ENCODE results near the gene BCL2L13. TPM values are rescaled to one million over a fixed set of nuclear protein-coding genes. Genes with fewer than 3 reads are reported as not detected.

The BCL2L13 gene
- total RNA-seq, 1 experiment from 2014 or later, result 63.8 TPM

GRCh38 chr22:17729561-17729960, 91.0 kb downstream of the BCL2L13 start:
- no peak overlapping the region for H3K4me3 ChIP-seq
- no peaks in the 10 kb centered on the region for H3K27me3 ChIP-seq
- H3K36me3 ChIP-seq, result peaks cover 70% of the 10 kb centered on the region
- H3K9me3 ChIP-seq, result no peaks in the 10 kb centered on the region
- DNase-seq, result no peak

- H3K9me3 ChIP-seq, result no peaks in the 10 kb centered on the region
- H3K36me3 ChIP-seq, result peaks cover 76% of the 10 kb centered on the region
- no peak overlapping the region for H3K4me3 ChIP-seq
- DNase-seq, result no peak
- no peaks in the 10 kb centered on the region for H3K27me3 ChIP-seq
Measured at GRCh38 chr22:17732251-17732854, 93.8 kb downstream of the BCL2L13 start.

- peak; percentile 15 for DNase-seq
Measured at GRCh38 chr22:17733466-17733865, 94.9 kb downstream of the BCL2L13 start.

GRCh38 chr22:17734187-17734586, 95.6 kb downstream of the BCL2L13 start:
- Histone ChIP-seq H3K4me3 (no peak overlapping the region), H3K9me3 (no peaks in the 10 kb centered on the region), H3K27me3 (no peaks in the 10 kb centered on the region), H3K36me3 (peaks cover 63% of the 10 kb centered on the region)
- no peak for DNase-seq

More at GRCh38 chr22:17733466-17733865, 94.9 kb downstream of the BCL2L13 start:
- Histone ChIP-seq H3K27me3 (no peaks in the 10 kb centered on the region), H3K9me3 (no peaks in the 10 kb centered on the region), H3K4me3 (no peak overlapping the region), H3K36me3 (peaks cover 65% of the 10 kb centered on the region)

GRCh38 chr22:17738386-17739128, 100.0 kb downstream of the BCL2L13 start:
- Histone ChIP-seq H3K9me3 (no peaks in the 10 kb centered on the region), H3K36me3 (peaks cover 31% of the 10 kb centered on the region), H3K27me3 (no peaks in the 10 kb centered on the region), H3K4me3 (no peak overlapping the region)
- DNase-seq, result no peak

- Histone ChIP-seq H3K27me3 (no peaks in the 10 kb centered on the region), H3K9me3 (no peaks in the 10 kb centered on the region), H3K36me3 (peaks cover 23% of the 10 kb centered on the region), H3K4me3 (no peak overlapping the region)
- DNase-seq, result no peak
Measured at GRCh38 chr22:17739196-17739975, 100.8 kb downstream of the BCL2L13 start.

- H3K9me3 ChIP-seq, result no peaks in the 10 kb centered on the region
- H3K27me3 ChIP-seq, result no peaks in the 10 kb centered on the region
- H3K36me3 ChIP-seq, result peaks cover 10% of the 10 kb centered on the region
- no peak overlapping the region for H3K4me3 ChIP-seq
- no peak for DNase-seq
Measured at GRCh38 chr22:17741866-17742526, 103.4 kb downstream of the BCL2L13 start.

- no peaks in the 10 kb centered on the region for H3K9me3 ChIP-seq
- peak; percentile 42 for DNase-seq
- no peak overlapping the region for H3K4me3 ChIP-seq
- no peaks in the 10 kb centered on the region for H3K27me3 ChIP-seq
- peaks cover 7% of the 10 kb centered on the region for H3K36me3 ChIP-seq
Measured at GRCh38 chr22:17742527-17742902, 104.0 kb downstream of the BCL2L13 start.

- Histone ChIP-seq H3K36me3 (peaks cover 7% of the 10 kb centered on the region), H3K9me3 (no peaks in the 10 kb centered on the region), H3K27me3 (no peaks in the 10 kb centered on the region), H3K4me3 (no peak overlapping the region)
- no peak for DNase-seq
Measured at GRCh38 chr22:17743661-17744411, 105.3 kb downstream of the BCL2L13 start.

- DNase-seq, result no peak
- H3K9me3 ChIP-seq, result no peaks in the 10 kb centered on the region
- H3K36me3 ChIP-seq, result peaks cover 7% of the 10 kb centered on the region
- no peak overlapping the region for H3K4me3 ChIP-seq
- no peaks in the 10 kb centered on the region for H3K27me3 ChIP-seq
Measured at GRCh38 chr22:17744430-17744829, 105.9 kb downstream of the BCL2L13 start.

GRCh38 chr22:17746916-17747315, 108.4 kb downstream of the BCL2L13 start:
- DNase-seq, result no peak
- Histone ChIP-seq H3K27me3 (no peaks in the 10 kb centered on the region), H3K36me3 (peaks cover 5% of the 10 kb centered on the region), H3K4me3 (no peak overlapping the region), H3K9me3 (no peaks in the 10 kb centered on the region)

GRCh38 chr22:17748555-17749353, 110.2 kb downstream of the BCL2L13 start:
- Histone ChIP-seq H3K9me3 (no peaks in the 10 kb centered on the region), H3K36me3 (no peaks in the 10 kb centered on the region), H3K4me3 (no peak overlapping the region), H3K27me3 (no peaks in the 10 kb centered on the region)
- no peak for DNase-seq

- no peak for DNase-seq
- no peaks in the 10 kb centered on the region for H3K36me3 ChIP-seq
- H3K27me3 ChIP-seq, result no peaks in the 10 kb centered on the region
- H3K9me3 ChIP-seq, result no peaks in the 10 kb centered on the region
- no peak overlapping the region for H3K4me3 ChIP-seq
Measured at GRCh38 chr22:17749605-17750395, 111.2 kb downstream of the BCL2L13 start.

- Histone ChIP-seq H3K36me3 (no peaks in the 10 kb centered on the region), H3K4me3 (no peak overlapping the region), H3K9me3 (no peaks in the 10 kb centered on the region), H3K27me3 (no peaks in the 10 kb centered on the region)
- DNase-seq, result no peak
Measured at GRCh38 chr22:17751596-17751995, 113.0 kb downstream of the BCL2L13 start.

- Histone ChIP-seq H3K4me3 (no peak overlapping the region), H3K9me3 (no peaks in the 10 kb centered on the region), H3K36me3 (no peaks in the 10 kb centered on the region), H3K27me3 (no peaks in the 10 kb centered on the region)
- DNase-seq, result no peak
Measured at GRCh38 chr22:17753401-17753989, 114.9 kb downstream of the BCL2L13 start.

Data from MG63 (cell line).